EH (cell line): ENCODE results near the gene FANK1.
A peak's percentile ranks its signal among the peaks of the same experiment; 100 is the strongest.
"Not testable (repeated sequence)": the region's sequence is repeated elsewhere in the genome, so short reads cannot be mapped to it uniquely, and the experiment has no call there.

Experiments used
- DNase-seq: peaks from one replicate; pipeline ENCODE4 v3.0.0-alpha.2; 2015; ENCODE audit warnings: low read depth

The FANK1 gene

DNA sequence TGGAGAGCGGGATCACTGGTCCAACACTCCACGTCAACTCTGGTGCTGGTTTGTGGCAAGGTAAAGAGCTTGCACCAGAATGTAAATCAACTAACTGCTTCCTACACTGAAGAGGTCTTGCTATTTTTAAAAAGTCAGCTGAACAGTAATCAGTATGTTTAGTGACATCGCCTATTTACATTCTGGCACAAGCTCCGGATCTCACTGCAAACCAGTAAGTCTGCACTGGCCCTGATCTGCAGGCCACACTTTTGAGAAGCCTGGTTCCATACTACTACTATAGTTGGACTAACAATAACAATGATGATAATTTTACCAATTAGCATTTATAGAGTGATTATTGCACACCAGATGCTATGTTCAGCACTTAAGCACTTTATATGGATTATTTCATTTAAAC is 6.9 kb upstream of the FANK1 start:
- DNase-seq = not testable (repeated sequence)

DNA sequence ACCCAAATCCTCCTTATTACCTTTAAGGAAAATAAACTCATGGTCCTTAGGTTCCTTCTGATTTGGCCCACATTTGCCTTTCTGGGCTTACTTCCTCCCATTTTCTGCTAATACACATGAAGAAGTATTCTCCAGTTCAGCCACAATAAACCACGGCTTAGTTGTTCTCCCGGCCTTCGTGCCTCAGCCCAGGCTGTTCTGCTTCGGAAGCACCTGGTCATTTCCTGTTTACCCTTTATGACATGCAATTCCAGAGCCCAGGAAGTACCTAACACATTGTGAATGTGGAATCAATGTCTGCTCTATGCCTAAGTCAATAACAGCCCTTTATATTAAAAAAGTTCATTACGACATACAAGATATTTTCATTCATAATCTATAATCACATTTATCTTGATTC is 4.0 kb upstream of the FANK1 start:
- DNase-seq = not testable (repeated sequence)

GRCh38 chr10:125894176-125894575 is 2.2 kb upstream of the FANK1 start:
- not testable (repeated sequence) for DNase-seq

- DNase-seq = peak; percentile 77
These were observed 955 bp upstream of the FANK1 start for GRCh38 chr10:125895130-125896087.

DNA sequence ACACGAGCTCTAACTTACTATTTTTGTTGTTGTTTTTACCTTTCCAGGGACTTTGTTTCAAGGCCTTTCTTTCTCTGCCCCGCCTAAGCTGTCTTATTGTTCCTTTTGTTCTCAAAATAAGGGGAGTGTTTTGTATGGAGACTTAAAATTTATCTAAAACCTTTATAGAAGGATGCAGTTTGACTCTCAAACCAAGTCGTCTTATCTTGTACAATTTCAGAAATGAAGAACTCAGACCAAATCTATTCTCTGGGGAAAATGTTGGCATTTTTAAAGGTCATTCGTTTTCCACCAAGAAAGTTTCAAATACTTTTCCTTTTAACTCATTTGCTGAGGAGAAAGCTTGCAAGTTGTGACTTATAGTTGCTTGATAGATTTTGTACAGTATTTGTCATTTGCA is 953 bp downstream of the FANK1 start:
- DNase-seq = not testable (repeated sequence)

GRCh38 chr10:125900963-125901362 is 4.6 kb downstream of the FANK1 start:
- not testable (repeated sequence) for DNase-seq

GRCh38 chr10:125903135-125903640 is 6.8 kb downstream of the FANK1 start:
- not testable (repeated sequence) for DNase-seq

- DNase-seq = not testable (repeated sequence)
These were observed 9.0 kb downstream of the FANK1 start for GRCh38 chr10:125905069-125905994.

GRCh38 chr10:125907598-125907997 is 11.2 kb downstream of the FANK1 start:
- not testable (repeated sequence) for DNase-seq

DNA sequence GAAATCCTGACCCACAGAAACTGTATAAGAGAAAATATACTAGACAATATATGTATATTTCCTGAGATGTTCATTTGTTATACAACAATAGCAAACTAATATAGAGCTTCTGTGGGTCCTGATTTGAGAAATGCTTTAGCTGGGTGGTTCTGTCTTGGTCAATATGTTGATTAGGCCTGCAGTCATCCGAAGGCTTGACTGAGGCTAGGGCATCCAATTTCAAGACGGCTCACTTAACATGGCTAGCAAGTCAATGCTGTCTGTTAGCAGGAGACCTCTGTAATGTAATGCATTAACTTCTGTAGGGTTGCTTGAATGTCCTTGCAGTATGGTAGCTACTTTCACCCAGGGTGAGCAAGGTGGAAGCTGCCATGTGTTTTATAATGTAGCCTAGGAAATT is 12.4 kb downstream of the FANK1 start:
- DNase-seq = not testable (repeated sequence)

GRCh38 chr10:125909491-125909890 is 13.1 kb downstream of the FANK1 start:
- DNase-seq = not testable (repeated sequence)

- no peak for DNase-seq
These were observed 14.8 kb downstream of the FANK1 start for GRCh38 chr10:125911145-125911544.

GRCh38 chr10:125911990-125912389 is 15.6 kb downstream of the FANK1 start:
- no peak for DNase-seq

- DNase-seq = peak; percentile 3
These were observed 16.9 kb downstream of the FANK1 start for GRCh38 chr10:125913277-125913676.

- no peak for DNase-seq
These were observed 20.6 kb downstream of the FANK1 start for GRCh38 chr10:125916977-125917376.

- not testable (repeated sequence) for DNase-seq
These were observed 21.5 kb downstream of the FANK1 start for GRCh38 chr10:125917704-125918361.

- not testable (repeated sequence) for DNase-seq
These were observed 25.4 kb downstream of the FANK1 start for GRCh38 chr10:125921643-125922306.

DNA sequence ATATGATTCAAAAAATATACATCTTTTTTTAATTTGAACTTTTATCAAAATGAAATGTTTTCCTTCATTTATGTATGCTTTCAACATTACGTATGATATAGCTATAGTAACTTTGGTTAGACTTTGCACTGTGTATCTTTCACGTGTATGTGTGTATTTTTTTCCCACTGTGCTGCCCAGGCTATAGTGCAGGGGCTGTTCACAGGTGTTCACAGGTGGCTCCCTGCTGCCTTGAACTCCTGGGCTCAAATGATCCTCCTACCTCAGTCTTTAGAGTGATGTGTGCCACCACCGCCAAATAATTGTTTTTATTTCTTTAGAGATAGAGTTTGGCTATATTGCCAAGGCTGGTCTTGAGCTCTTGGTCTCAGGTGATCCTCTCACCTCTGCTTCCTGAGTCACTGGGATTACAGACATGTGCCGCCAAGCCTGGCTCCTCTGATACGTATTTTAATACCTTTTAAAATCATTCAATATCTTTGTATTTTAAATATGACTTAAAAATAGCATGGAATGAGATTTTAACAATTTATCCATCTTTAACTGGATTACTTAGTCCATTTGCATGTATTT is 29.0 kb downstream of the FANK1 start:
- no peak for DNase-seq

DNA sequence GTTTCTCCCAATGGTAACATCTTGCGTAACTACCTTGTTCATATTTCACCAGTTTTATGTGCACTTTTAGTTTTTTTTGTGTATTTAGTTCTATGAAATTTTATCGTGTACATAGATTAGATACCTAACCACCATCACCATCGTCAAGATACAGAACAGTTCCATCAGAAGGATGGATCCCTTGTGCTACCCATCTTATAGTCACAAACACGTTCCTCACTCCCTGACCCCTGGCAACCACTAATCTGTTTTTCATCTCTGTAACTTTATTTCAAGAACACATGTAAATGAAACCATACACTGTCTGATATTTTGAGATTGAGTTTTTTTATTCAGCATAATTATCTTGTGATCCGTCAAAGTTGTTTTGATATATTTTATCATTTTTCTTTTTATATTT is 29.9 kb downstream of the FANK1 start:
- DNase-seq = no peak

DNA sequence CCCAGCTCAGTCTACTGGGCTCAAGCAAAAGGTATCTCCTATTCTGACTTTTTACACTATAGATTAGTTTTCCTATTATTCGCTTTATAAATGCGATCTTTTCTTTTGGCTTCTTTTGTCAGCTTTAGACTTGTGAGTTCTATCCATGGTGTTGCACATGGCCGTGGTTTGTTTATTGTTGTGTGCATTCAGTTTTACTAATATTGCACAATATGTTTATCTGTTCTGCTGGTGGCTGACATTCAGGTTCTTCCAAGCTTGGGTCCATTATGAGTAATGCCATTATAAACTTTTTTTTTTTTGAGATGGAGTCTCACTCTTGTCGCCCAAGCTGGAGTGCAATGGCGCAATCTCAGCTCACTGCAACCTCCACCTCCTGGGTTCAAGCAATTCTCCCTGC is 30.9 kb downstream of the FANK1 start:
- DNase-seq = not testable (repeated sequence)
